GM20000 (cell line): Measurements from ENCODE around the gene MORC4.

Experiments
- DNase-seq: peaks from one replicate; pipeline ENCODE4 v3.0.0; 2012; ENCODE audit warnings: low spot score
- CTCF ChIP-seq: IDR thresholded peaks from 2 replicates; pipeline ENCODE4 v1.5.1; 2012; ENCODE audit warnings: mild to moderate bottlenecking, control low read depth; ENCODE audit errors: extremely low read depth, missing control alignments

Gene MORC4

DNA sequence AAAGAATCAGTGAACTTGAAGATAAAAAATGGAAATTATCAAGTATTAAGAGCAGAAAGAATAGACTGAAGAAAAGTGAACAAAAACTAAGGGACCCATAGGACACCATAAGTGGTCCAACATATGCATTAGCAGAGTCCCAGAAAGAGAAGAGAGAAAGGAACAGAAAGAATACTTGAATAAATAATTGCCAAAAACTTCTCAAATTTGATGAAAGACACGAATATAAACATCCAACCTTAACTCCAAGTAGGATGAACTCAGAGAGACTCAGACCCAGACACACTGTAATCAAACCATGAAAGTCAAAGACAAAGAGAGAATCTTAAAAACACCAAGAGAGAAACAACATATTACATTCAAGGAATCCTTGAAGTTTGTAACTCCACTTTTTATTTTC is 35.7 kb downstream of the MORC4 start:
- DNase-seq, result no peak
- TF ChIP-seq CTCF, result no peak

- no peak for TF ChIP-seq CTCF
- no peak for DNase-seq
These were observed 36.9 kb downstream of the MORC4 start for GRCh38 chrX:106963111-106963510.

DNA sequence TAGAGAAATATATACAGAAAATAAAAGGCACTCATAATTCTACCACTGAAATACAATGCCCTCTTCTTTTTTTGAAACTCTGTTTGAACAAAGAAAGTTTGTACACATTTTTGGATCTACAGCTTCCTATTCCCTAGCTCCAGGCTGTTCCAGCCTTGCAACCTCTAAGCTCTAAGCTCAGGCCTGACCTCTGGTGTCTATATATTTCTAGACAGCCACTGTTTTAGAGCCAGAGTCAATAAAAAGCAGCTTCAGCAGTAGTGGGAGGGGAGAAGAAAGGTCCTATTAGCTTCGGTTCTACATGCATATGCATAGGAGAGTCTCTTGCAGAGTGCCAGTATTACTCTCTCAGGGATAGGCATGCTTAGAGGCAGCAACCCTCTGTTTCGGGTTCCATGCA is 40.1 kb downstream of the MORC4 start:
- DNase-seq, result no peak

DNA sequence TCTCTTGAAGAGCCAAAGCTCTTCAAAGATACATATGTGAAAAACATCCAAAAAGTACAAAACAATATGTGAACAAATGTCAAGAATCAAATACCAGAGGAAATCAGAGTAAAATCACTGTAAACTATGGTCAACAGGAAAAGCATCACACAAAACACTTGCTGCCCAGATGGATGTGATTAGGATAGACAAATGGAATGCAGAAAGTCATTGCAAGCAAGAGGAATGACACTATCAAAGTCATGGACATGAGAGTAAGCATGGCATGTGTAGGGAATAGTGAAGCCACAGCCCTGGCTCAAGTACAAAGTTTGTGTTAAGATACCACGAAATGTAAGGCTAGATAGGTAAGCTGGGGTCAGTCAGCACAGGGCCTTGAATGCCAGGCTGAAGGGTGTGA is 42.2 kb downstream of the MORC4 start:
- no peak for DNase-seq
- no peak for TF ChIP-seq CTCF

More for the DNA sequence above, 40.1 kb downstream of the MORC4 start:
- TF ChIP-seq CTCF, result no peak

GRCh38 chrX:106955004-106955772 is 44.8 kb downstream of the MORC4 start:
- no peak for DNase-seq
- TF ChIP-seq CTCF, result no peak

DNA sequence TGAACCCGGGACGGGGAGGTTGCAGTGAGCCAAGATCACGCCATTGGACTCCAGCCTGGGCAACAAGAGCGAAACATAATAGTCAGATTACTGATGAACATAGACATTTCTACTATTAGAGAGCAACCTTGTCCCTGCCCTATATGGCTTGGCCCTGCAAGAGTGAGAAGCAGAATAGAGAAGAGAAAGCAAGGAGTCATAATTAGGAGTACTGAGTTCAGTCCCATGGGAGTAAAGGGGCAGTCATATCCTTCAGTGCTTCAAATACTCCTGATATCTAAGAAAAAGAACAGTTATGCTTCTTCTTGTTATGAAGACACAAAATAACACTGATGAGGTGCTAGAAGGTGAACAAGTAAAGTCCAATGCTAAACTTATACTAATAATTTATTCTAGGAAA is 46.0 kb downstream of the MORC4 start:
- no peak for TF ChIP-seq CTCF
- no peak for DNase-seq

- no peak for DNase-seq
- TF ChIP-seq CTCF, result no peak
These were observed 47.0 kb downstream of the MORC4 start for GRCh38 chrX:106952988-106953387.
